ENCODE data around the gene FHL1.

Gene FHL1

DNA sequence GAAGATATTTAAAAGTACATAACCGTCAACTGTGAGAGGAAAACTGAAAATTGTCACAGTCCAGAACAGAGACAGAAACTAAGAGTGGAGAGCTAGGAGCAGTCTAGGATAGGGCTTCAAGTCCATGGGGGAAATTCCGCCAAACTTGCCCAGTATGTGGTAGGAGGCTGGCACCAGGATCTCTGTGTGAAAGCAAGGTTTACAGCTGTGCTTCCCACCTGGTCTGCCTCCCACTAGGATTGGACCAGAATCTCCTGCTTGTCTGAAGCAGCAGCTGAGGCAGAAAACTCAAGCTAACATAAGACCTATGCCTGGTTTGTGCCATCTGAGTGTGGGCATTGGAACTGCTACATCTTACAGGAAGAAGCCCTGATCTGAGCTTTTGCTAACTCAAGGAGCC, 18.6 kb upstream of the FHL1 start:
- Histone ChIP-seq H3K4me3 (no peak overlapping the region), H3K27ac (no peak overlapping the region)
- TF ChIP-seq, protein P1, sequence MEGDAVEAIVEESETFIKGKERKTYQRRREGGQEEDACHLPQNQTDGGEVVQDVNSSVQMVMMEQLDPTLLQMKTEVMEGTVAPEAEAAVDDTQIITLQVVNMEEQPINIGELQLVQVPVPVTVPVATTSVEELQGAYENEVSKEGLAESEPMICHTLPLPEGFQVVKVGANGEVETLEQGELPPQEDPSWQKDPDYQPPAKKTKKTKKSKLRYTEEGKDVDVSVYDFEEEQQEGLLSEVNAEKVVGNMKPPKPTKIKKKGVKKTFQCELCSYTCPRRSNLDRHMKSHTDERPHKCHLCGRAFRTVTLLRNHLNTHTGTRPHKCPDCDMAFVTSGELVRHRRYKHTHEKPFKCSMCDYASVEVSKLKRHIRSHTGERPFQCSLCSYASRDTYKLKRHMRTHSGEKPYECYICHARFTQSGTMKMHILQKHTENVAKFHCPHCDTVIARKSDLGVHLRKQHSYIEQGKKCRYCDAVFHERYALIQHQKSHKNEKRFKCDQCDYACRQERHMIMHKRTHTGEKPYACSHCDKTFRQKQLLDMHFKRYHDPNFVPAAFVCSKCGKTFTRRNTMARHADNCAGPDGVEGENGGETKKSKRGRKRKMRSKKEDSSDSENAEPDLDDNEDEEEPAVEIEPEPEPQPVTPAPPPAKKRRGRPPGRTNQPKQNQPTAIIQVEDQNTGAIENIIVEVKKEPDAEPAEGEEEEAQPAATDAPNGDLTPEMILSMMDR (IDR thresholded peaks at IDR 0.05) = no peak
- no peak for DNase-seq (ENCODE audit: low spot score)

DNA sequence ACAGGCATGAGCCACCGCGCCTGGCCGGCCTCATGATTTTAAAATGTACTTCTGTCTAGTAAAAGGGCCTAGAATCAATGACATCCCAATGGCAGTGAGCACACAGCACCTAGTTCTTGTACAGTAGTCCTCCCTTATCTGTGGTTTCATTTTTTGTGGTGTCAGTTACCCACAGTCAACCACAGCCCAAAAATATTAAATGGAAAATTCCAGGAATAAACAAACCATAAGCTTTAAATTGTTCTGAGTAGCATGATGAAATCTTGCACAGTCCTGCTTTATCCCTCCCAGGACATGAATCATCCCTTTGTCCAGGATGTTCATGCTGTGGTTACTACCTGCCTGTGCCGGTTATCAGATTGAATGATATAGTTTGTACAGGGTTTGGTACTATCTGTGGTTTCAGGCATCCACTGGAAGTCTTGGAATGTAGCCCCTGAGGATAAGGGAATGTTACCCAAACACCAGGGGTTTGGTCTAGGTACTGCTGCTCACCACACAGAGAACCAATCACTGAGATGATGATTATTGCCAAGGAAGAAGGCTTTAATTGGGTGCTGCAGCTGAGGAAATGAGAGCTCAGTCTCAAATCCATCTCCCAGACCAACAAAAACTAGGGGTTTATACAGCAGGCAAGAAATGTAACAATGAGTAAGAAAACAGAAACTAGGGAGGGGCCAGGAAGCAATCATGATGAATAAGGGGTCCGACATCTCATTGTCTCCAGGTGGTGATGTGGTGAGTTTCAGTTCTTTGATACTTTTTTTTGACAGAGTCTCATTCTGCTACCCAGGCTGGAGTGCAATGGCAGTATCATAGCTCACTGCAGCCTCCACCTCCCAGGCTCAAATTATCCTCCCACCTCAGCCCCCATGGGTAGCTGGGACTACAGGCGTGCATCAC, 16.2 kb upstream of the FHL1 start:
- no peak for DNase-seq (ENCODE audit: low spot score)
- TF ChIP-seq, protein P1 (IDR thresholded peaks at IDR 0.05) = no peak
- H3K27ac ChIP-seq = peak overlapping the region in 1 of 2 donors; percentile 12
- no peak overlapping the region for H3K4me3 ChIP-seq

DNA sequence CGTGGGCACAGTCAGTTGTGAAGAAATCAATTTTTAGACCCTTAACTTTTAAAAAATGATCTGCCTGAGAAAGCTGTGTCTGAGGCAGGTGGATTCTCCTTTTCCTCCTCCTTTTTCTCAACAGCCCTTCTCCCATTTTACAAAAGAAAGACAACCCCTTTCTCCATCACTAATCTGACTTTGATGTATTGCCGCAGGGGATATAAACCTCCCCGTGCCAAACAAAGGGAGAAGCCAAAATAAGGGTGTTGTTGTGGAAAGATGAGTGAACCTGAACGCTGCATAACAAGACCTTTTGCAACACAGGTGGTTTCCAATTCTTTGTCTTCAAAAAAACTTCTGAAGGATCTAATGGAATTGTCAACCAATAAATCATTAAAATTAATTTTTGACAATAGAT, 8.4 kb upstream of the FHL1 start:
- TF ChIP-seq, protein P1 (IDR thresholded peaks at IDR 0.05) = no peak
- H3K27ac ChIP-seq = no peak overlapping the region
- H3K4me3 ChIP-seq = no peak overlapping the region
- no peak for DNase-seq (ENCODE audit: low spot score)

DNA sequence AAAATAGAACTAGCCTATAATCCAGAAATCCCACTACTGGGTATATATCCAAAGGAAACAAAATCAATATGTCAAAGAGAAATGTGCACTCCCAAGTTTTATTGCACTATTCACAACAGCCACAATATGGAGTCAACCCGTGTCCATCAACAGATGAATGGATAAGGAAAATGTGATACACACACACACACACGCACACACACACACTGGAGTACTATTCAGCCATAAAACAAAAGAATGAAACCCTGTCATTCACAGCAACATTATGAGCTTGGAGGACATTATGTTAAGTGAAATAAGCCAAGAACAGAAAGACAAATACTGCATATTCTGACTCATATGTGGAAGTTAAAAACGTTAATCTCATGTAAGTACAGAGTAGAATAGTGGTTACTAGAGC, 5.8 kb upstream of the FHL1 start:
- H3K27ac ChIP-seq = no peak overlapping the region
- no peak overlapping the region for H3K4me3 ChIP-seq
- TF ChIP-seq, protein P1 (IDR thresholded peaks at IDR 0.05) = no peak
- DNase-seq (ENCODE audit: low spot score) = no peak

DNA sequence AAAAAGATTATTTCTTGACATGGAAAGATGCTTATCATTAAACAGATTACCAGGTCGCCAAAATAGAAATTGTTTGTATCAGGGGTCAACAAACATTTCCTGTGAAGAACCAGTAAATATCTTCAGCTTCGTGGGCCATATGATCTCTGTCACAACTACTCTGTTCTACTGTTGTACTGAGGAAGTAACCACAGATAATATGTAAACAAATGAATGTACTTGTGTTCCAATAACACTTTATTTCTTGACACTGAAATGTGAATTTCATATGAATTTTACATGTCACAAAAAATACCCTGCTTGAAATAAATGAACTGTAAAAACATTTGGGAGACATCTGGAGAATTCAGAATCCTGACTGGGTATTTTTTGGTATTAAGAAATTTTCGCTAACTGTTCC, 4.7 kb upstream of the FHL1 start:
- TF ChIP-seq, protein P1 (IDR thresholded peaks at IDR 0.05) = no peak
- no peak for DNase-seq (ENCODE audit: low spot score)
- Histone ChIP-seq H3K4me3 (no peak overlapping the region), H3K27ac (no peak overlapping the region)

DNA sequence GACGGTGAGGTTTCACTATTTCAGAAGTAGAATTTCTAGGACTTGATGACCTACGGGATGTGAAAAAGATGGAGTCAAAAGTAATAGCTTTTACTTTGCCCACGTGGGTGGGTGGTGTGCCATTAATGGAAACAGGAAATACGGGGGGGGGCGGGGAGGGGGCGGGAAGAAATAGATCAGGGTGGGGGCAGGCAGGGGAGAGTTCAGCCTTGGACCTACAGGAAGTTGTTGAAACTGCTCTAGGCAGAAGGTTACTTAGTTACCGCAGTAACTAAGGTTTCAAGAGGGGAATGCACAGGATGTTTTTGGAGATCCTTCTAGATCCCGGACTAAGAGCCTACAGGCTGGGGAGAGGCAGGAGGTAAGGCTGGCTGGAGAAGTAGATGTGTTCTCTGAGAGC, 3.6 kb upstream of the FHL1 start:
- TF ChIP-seq, protein P1 (IDR thresholded peaks at IDR 0.05) = no peak
- DNase-seq (ENCODE audit: low spot score) = no peak
- Histone ChIP-seq H3K4me3 (no peak overlapping the region), H3K27ac (no peak overlapping the region)

All from coronary artery (tissue), 2 donors.